Right forelimb (tissue), 1 donor: ENCODE data around the gene ENTPD5.

ENCODE experiments used
- DNase-seq: peaks from one replicate; pipeline ENCODE4 v3.0.0-alpha.2; 2018

Gene ENTPD5, protein sequence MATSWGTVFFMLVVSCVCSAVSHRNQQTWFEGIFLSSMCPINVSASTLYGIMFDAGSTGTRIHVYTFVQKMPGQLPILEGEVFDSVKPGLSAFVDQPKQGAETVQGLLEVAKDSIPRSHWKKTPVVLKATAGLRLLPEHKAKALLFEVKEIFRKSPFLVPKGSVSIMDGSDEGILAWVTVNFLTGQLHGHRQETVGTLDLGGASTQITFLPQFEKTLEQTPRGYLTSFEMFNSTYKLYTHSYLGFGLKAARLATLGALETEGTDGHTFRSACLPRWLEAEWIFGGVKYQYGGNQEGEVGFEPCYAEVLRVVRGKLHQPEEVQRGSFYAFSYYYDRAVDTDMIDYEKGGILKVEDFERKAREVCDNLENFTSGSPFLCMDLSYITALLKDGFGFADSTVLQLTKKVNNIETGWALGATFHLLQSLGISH

GRCh38 chr14:74018586-74019407 is at the start of gene ENTPD5, which contains the start of gene BBOF1:
Gene ENTPD5, minus strand, starts transcription at chr14:74019288. Its CDS starts 31,186 bp downstream, at chr14:73988102.
Gene BBOF1, plus strand, starts transcription at chr14:74019349. Its CDS starts 130 bp downstream, at chr14:74019479.
- DNase-seq: peak; percentile 91

DNA sequence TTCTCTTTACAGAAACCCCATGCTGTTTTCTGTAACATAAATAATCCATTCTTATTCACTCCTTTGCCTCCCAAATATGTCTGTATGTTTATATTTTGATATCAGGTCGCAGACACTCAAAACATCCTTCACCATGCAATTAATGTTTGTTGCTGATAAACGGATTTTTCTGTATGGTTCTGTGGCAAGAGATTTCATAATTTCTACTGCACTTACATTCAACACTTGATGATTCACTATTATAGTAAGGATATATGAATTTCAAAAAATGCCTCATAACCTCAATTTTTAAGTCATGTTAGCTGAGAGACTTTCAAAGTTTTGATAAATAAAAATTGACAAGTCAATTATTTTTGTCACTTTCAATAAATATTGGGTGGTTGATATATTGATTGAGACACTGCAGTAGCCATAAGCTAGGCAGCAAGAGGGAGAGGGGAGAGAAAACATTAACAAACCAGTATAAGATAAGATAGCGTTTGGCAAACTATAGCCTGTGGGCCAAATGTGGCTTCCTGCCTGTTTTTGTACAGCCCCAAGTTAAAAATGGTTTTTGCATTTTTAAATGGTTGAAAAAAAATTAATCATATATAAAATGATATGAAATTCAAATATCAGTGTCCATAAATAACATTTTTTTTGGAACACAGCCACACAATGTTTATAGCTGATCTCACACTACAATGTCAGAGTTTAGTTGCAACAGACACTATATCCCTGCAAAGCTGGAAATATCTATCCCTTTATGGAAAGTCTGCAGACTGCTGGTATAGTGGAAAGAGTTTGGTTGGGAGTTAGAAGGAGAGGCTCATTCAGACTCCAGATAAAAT is 46.9 kb upstream of the ENTPD5 start:
- no peak for DNase-seq

GRCh38 chr14:74064883-74065282 is 45.8 kb upstream of the ENTPD5 start:
- no peak for DNase-seq

DNA sequence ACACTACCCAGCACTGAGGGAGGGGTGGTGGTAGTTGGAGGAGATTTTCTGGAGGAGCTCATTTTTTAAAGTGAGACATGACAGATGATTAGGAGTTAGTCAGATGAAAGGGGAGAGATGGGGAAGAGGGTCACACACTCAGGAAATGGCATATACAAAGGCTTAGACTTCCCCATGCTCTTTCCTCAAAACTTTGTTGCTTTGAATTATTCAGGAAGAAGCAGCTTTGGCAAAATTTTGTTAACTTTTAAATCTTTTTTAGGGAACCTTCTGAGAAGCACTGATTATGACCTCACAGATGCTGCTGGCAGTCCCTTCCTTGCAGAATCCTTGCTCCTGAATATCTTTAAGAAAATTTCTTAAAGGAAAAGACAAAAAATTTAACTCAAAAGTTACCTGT is 45.3 kb upstream of the ENTPD5 start:
- no peak for DNase-seq

DNA sequence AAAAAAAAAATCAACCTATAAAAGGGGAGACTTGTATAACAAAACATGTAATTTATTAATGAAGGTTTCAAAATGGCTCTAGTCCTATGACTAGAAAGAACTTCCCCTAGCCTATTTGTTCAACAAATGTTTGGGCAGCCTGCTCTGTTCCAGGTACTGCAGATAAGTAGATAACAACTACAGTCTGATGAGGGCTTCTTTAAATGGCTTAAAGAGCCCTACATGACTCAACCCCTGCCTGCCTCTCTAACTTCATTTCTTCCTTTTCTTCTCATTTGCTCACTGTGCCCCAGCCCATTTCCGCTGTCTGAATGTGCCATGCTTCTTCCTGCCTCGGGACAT is 43.7 kb upstream of the ENTPD5 start:
- DNase-seq: no peak

- no peak for DNase-seq
Observed at GRCh38 chr14:74049876-74050495, 30.9 kb upstream of the ENTPD5 start.

DNA sequence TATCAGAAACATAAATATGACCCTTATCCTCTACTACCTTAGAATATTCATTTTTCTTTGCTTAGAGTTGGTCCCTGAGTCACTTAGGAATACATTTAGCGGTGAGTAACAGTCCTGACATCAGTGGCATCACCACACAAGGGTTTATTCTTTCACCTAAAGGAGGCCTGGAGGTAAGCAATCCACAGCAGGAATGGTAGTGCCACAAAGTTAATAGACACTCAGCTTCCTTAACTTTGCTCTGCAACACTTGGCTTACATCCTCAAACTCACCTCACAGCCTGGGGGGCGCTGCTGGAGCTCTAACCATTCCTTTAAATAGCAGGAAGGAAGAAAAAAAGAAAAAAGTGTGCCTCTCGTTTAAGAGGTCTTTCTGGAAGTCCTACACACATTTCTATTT is 29.2 kb upstream of the ENTPD5 start:
- DNase-seq: no peak

DNA sequence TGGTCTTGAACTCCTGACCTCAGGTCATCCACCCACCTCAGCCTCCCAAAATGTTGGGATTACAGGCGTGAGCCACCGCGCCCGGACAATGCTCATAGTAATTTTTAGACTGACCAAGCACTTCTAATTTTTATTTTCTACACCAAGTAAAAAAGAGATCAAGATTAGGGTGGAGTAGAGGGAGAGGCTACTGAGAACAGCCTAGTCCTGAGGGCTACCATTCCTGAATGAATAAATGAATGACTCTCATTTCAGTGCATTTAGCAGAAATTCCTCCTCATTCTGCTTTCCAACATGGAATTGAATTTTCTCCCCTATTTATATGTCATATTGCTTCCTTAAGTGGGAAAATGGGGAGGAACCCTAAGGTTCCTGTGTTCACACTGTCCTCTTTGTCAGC is 26.4 kb upstream of the ENTPD5 start:
- DNase-seq: no peak

- no peak for DNase-seq
Observed at GRCh38 chr14:74042296-74042695, 23.2 kb upstream of the ENTPD5 start.

DNA sequence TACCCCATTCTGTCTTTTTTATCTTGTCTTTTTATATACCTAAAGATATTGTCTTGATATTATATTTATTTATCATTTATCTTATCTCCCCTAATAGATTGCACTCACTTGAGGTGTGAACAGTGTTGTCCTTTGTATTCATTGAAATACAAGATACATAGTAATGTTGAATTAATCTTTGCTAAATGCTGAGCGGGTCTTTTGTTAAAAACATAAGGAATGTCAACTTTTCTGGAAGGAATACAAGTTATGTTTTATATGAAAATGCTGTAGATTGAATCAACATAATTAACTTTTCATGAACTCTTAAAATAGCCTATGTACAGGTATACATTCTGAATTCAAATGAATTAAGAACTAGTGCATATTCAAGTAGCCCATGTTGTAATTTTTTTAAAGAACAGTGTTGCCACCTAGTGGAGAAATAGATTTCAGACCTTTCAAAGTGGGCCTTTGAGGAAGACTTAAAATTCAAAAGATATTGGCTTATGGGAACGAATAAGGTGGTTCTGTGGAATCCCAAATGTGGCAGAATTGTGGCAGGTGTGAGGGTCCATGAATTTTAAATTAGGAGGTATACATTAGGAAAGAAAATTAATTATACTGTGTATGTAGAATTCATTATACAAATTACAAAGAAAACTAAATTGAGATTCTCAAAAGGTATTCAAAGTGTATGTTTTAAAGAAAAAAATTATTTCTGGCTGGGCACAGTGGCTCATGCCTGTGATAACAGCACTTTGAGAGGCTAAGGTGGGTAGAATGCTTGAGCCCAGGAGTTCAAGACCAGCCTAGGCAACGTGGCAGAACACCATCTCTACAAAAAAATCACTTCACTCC is 19.2 kb upstream of the ENTPD5 start:
- no peak for DNase-seq

GRCh38 chr14:74035556-74035955 is 16.5 kb upstream of the ENTPD5 start:
- no peak for DNase-seq

DNA sequence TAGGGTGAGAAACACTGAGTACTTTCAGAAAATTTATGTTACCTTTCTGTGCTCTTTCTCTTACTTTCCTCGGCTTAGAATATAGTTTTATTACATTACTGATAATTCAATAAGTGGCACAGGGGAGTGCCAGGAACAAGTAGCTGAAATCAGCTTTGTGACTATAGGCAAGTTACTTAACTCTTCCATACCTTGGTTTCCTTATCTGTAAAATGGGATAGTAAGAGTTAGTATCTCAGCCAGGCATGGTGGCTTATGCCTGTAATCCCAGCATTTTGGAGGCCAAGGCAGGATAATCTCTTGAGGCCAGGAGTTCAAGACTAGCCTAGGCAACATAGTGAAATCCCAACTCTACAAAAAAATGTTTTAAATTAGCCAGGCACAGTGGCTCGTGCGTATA is 15.5 kb upstream of the ENTPD5 start:
- DNase-seq: no peak

DNA sequence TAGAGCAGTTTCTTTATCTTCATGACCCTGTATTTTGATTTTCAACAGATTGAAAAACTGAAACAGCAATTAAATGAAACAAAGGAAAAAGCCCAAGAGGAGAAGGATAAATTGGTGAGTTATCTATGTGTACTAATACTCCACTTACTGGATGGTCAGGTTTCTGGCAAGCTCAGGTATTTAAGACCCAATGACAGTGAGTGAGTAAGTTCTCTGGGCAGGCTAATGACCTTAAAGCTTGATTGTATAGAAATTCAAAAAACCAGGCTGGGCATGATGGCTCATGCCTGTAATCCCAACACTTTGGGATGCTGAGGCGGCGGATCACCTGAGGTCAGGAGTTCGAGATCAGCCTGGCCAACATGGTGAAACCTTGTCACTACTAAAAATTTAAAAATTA is 10.0 kb upstream of the ENTPD5 start:
- no peak for DNase-seq

DNA sequence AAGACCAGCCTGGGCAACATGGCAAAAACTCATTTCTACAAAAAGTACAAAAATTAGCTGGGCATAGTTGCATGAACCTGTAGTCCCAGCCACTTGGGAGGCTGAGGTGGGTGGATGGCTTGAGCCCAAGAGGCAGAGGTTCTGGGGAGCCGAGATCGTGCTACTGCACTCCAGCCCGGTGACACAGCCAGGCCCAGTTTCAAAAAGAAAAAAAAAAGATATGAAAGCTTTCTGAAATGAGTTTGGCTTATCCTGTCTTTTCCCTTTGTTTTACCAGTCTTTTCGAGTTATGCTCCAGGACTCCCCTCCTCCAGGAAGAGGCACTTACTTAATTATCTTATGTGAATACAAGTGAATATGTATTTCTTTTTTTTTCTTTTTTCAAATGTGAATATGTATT is 3.3 kb upstream of the ENTPD5 start:
- no peak for DNase-seq

DNA sequence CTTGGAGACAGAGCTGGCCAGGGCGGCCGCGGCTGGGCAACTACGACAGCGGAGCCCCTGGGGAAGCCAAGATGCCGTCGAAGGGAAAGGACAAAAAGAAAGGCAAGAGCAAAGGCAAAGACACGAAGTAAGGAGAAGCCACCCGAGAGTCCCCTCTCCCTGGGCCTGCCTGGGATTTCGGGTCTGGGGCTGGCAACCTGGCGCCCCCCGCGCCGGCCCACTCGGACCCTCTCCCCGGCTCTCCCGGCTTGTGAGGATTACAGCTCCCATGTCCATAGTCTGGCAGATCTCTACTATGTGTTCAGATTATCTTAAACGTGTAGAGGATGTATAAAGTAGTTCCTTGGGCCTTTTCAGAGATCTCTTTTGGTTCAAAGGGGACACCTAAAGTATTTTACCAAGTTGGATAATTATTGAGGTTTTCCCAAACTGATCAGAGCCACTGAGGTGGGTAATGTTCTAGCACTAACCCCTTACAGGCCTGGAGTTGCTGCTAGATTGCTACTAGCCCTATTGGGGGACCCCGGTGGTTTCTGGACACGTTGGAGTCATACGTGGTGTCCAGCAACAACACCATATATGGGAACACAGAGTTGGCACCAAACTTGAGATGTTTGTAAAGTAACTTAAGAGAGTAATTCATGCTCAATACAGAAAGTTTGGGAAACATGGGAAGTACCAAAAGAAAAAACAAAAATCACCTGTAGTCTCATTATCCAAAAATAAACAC is 485 bp upstream of the ENTPD5 start:
- no peak for DNase-seq

DNA sequence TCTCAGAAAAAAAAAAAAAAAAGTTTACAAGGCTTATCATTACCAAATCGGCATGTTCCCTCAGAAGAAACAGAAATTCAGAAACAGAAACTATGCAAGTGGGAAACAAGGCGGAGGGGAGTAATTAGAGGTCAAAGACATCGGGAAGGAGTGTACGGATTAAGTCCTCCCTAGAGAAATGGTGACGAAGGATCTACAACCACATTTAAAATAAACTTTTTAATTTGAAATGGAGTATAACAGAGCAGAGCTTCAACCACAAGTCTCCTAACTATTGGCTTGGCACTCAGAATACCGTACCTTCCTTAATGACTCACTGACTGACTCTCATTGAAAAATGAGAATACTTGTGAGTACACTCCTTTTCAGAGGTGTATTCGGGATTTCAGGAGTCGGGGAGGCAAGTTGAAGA is 908 bp downstream of the ENTPD5 start:
- DNase-seq: no peak

GRCh38 chr14:74015963-74016362 is 3.1 kb downstream of the ENTPD5 start:
- DNase-seq: no peak

DNA sequence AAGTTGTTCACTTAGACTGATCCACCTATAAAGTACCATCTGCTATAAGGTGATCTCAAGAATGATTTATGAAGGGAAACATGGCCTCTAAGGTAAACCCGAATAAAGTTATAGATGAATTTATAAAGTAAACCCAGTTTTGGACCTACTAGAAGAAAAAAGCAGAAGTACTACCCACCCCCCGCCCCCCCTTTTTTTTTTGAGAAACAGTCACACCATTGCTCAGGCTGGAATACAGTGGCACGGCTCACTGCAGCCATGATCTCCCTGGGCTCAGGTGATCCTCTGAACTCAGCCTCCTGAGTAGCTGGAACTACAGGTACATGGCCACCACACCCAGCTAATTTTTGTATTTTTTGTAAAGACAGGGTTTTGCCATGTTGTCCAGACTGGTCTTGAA is 3.9 kb downstream of the ENTPD5 start:
- no peak for DNase-seq

DNA sequence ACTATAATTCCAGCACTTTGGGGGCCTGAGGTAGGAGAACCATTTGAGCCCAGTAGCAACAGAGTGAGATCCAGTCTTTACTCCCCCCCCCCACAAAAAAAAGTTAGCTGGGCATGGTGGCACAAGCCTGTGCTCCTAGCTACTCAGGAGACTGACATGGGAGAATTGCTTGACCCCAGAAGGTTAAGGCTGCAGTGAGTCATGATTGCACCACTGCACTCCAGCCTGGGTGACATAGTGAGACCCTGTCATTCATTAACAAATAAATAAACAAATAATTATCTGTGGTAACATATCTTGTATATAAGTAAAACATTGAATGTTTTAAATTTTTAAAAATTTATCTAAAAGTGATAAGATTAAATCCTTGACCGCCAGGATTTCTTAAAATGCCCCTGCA is 4.8 kb downstream of the ENTPD5 start:
- no peak for DNase-seq

GRCh38 chr14:74008843-74009499 is 10.1 kb downstream of the ENTPD5 start:
- DNase-seq: no peak
